Measurements from ENCODE around the gene GRID1. TPM values are rescaled to one million over a fixed set of nuclear protein-coding genes. Genes with fewer than 3 reads are reported as not detected.

Gene GRID1
- total RNA-seq, 1 donor from 2014 or later, result 0.75 TPM

DNA sequence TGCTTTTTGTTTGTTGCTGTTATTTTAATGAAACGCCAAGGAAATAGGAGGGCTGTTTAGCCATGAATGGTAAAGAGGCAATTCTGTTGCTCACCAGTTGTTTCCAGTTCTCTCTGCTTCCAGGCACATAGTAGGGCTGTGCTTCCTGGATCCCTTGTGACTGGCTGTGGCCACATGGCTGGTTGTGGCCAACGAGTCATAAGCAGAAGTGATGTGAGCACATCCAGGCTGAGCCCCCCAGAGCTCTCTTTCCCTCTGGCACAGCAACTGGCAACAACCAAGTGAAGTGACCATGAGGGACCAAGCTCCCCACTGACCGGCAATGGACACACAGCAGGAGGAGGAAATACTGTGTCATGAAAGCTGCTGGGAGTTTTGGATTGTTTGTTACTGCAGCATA lies 10.3 kb downstream of the GRID1 start:
- no peak overlapping the region for H3K4me2 ChIP-seq (ENCODE audit: low read length)
- H3K4me1 ChIP-seq (ENCODE audit: insufficient read depth, low read length), result no peaks in the 10 kb centered on the region
- Mint-ChIP-seq H3K4me1 (ENCODE audit: low read depth, unreplicated experiment) (peaks cover 3% of the 10 kb centered on the region), H3K9me3 (ENCODE audit: unreplicated experiment) (peaks cover 12% of the 10 kb centered on the region), H3K4me3 (ENCODE audit: unreplicated experiment) (no peak overlapping the region), H3K36me3 (ENCODE audit: low read depth, unreplicated experiment) (no peaks in the 10 kb centered on the region), H3K27ac (ENCODE audit: unreplicated experiment) (no peak overlapping the region), H3K27me3 (ENCODE audit: low read depth, unreplicated experiment) (peaks cover 62% of the 10 kb centered on the region)
- no peak for FAIRE-seq
- TF ChIP-seq, protein P1, sequence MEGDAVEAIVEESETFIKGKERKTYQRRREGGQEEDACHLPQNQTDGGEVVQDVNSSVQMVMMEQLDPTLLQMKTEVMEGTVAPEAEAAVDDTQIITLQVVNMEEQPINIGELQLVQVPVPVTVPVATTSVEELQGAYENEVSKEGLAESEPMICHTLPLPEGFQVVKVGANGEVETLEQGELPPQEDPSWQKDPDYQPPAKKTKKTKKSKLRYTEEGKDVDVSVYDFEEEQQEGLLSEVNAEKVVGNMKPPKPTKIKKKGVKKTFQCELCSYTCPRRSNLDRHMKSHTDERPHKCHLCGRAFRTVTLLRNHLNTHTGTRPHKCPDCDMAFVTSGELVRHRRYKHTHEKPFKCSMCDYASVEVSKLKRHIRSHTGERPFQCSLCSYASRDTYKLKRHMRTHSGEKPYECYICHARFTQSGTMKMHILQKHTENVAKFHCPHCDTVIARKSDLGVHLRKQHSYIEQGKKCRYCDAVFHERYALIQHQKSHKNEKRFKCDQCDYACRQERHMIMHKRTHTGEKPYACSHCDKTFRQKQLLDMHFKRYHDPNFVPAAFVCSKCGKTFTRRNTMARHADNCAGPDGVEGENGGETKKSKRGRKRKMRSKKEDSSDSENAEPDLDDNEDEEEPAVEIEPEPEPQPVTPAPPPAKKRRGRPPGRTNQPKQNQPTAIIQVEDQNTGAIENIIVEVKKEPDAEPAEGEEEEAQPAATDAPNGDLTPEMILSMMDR (IDR thresholded peaks at IDR 0.05; ENCODE audit: insufficient read depth, low read depth, low read length), result no peak
- TF ChIP-seq EZH2 (IDR thresholded peaks at IDR 0.05; ENCODE audit: insufficient read depth, low read length), result no peak
- DNase-seq (ENCODE audit: low read depth), result no peak
- H3K27me3 ChIP-seq (ENCODE audit: insufficient read depth, low read length), result peaks cover 9% of the 10 kb centered on the region
- H3K79me2 ChIP-seq (ENCODE audit: insufficient read depth, low read length), result no peaks in the 10 kb centered on the region
- no peaks in the 10 kb centered on the region for H3K36me3 ChIP-seq (ENCODE audit: insufficient read depth, low read length)
- H3K27ac ChIP-seq (ENCODE audit: low read depth, low read length), result no peak overlapping the region
- H4K20me1 ChIP-seq (ENCODE audit: insufficient read depth, low read length), result no peaks in the 10 kb centered on the region
- no peak overlapping the region for H3K4me3 ChIP-seq (ENCODE audit: insufficient read depth, low read depth, low read length)
- H3K9me3 ChIP-seq (ENCODE audit: insufficient read depth, low read depth, low read length), result no peaks in the 10 kb centered on the region
- H3K9ac ChIP-seq (ENCODE audit: low read length), result no peak overlapping the region
- no peak overlapping the region for H2AFZ ChIP-seq (ENCODE audit: low read depth, low read length)

DNA sequence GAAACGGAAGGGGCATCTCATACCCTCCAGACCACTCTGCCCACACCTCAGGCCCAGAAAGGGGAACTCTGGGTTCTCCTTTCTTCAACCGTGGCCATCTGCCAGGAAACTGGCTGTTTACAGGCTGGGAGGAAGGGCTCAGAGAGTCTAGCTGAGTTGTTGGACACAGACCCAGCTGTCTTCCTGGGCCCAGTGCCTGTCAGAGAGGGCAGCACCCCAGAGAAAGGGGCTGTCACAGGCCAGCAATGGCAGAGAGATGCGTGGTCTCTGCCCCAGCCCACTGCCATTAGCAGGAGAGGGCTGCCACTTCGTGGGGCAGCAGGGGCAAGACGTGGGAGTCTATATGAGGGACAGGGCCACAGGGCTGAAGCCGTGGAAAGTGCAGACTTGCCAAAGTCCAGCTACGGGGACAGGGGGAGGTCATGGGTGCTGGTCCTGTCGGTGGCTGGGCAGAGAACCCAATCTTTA lies 11.0 kb downstream of the GRID1 start:
- peaks cover 62% of the 10 kb centered on the region for H3K27me3 Mint-ChIP-seq (ENCODE audit: low read depth, unreplicated experiment)
- FAIRE-seq (no peak), DNase-seq (ENCODE audit: low read depth) (no peak)
- Histone ChIP-seq H3K79me2 (ENCODE audit: insufficient read depth, low read length) (no peaks in the 10 kb centered on the region), H4K20me1 (ENCODE audit: insufficient read depth, low read length) (no peaks in the 10 kb centered on the region), H3K9me3 (ENCODE audit: insufficient read depth, low read depth, low read length) (no peaks in the 10 kb centered on the region), H3K9ac (ENCODE audit: low read length) (no peak overlapping the region), H3K36me3 (ENCODE audit: insufficient read depth, low read length) (no peaks in the 10 kb centered on the region), H3K4me2 (ENCODE audit: low read length) (no peak overlapping the region), H3K4me3 (ENCODE audit: insufficient read depth, low read depth, low read length) (no peak overlapping the region), H3K27me3 (ENCODE audit: insufficient read depth, low read length) (peaks cover 4% of the 10 kb centered on the region), H3K4me1 (ENCODE audit: insufficient read depth, low read length) (no peaks in the 10 kb centered on the region), H3K27ac (ENCODE audit: low read depth, low read length) (no peak overlapping the region), H2AFZ (ENCODE audit: low read depth, low read length) (no peak overlapping the region)
- TF ChIP-seq EZH2 (IDR thresholded peaks at IDR 0.05; ENCODE audit: insufficient read depth, low read length), result no peak
- TF ChIP-seq, protein P1 (IDR thresholded peaks at IDR 0.05; ENCODE audit: insufficient read depth, low read depth, low read length), result no peak
- H3K36me3 Mint-ChIP-seq (ENCODE audit: low read depth, unreplicated experiment), result no peaks in the 10 kb centered on the region
- H3K27ac Mint-ChIP-seq (ENCODE audit: unreplicated experiment), result no peak overlapping the region
- peaks cover 15% of the 10 kb centered on the region for H3K9me3 Mint-ChIP-seq (ENCODE audit: unreplicated experiment)
- H3K4me3 Mint-ChIP-seq (ENCODE audit: unreplicated experiment), result no peak overlapping the region
- peaks cover 3% of the 10 kb centered on the region for H3K4me1 Mint-ChIP-seq (ENCODE audit: low read depth, unreplicated experiment)

DNA sequence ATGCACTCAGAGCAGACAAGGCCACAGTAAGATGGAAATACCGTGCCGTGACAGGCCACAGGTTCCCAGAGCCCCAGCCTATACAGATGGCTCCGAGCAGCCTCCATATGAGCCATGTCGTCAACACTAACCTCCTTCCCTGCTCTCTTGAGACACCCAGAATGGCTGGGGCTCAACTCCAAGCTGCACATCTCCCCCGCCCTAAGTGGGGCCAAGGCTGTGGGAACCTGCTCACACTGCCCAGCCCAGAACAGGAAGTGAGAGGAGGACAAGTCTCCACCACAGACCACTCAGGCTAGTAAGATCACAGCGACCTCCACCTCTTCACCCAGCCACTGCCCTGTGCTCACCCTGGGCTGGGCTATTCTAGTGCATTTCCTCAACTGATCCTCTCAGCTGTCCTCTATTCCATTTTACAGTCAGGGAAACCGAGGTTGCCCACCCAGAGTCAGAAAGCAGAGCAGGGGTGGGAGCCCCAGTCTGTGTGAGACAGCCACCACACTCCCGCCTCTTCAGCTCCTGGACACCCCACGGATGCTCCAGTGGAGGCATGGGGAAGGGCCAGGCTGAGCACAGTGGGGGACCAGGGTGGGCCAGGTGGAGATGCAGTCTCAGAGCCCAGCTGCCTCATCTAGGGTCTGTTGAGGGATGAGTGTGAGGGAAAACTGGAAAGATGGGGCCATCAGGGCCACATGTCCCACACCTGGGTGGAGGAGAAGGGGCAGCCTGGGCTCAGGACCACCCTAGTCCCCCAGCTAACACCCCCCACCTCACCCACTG lies 11.6 kb downstream of the GRID1 start:
- FAIRE-seq (no peak), DNase-seq (ENCODE audit: low read depth) (no peak)
- Histone ChIP-seq H3K27me3 (ENCODE audit: insufficient read depth, low read length) (no peaks in the 10 kb centered on the region), H4K20me1 (ENCODE audit: insufficient read depth, low read length) (no peaks in the 10 kb centered on the region), H3K9me3 (ENCODE audit: insufficient read depth, low read depth, low read length) (no peaks in the 10 kb centered on the region), H3K4me2 (ENCODE audit: low read length) (no peak overlapping the region), H3K4me1 (ENCODE audit: insufficient read depth, low read length) (no peaks in the 10 kb centered on the region), H2AFZ (ENCODE audit: low read depth, low read length) (no peak overlapping the region), H3K9ac (ENCODE audit: low read length) (no peak overlapping the region), H3K4me3 (ENCODE audit: insufficient read depth, low read depth, low read length) (no peak overlapping the region), H3K27ac (ENCODE audit: low read depth, low read length) (no peak overlapping the region), H3K79me2 (ENCODE audit: insufficient read depth, low read length) (no peaks in the 10 kb centered on the region), H3K36me3 (ENCODE audit: insufficient read depth, low read length) (no peaks in the 10 kb centered on the region)
- no peak overlapping the region for H3K4me3 Mint-ChIP-seq (ENCODE audit: unreplicated experiment)
- no peaks in the 10 kb centered on the region for H3K36me3 Mint-ChIP-seq (ENCODE audit: low read depth, unreplicated experiment)
- H3K27me3 Mint-ChIP-seq (ENCODE audit: low read depth, unreplicated experiment), result peaks cover 66% of the 10 kb centered on the region
- no peak overlapping the region for H3K27ac Mint-ChIP-seq (ENCODE audit: unreplicated experiment)
- peaks cover 3% of the 10 kb centered on the region for H3K4me1 Mint-ChIP-seq (ENCODE audit: low read depth, unreplicated experiment)
- TF ChIP-seq, protein P1 (IDR thresholded peaks at IDR 0.05; ENCODE audit: insufficient read depth, low read depth, low read length), result no peak
- no peak for TF ChIP-seq EZH2 (IDR thresholded peaks at IDR 0.05; ENCODE audit: insufficient read depth, low read length)
- peaks cover 16% of the 10 kb centered on the region for H3K9me3 Mint-ChIP-seq (ENCODE audit: unreplicated experiment)
